T follicular helper cell (primary cell): ENCODE results near the gene ZNF439.
"Not testable (repeated sequence)": the region's sequence is repeated elsewhere in the genome, so short reads cannot be mapped to it uniquely, and the experiment has no call there.

ENCODE experiments used
- DNase-seq: peaks from one replicate; pipeline ENCODE4 v3.0.0-alpha.2; 2020; ENCODE audit warnings: low read depth
- total RNA-seq, 2 experiments: gene quantifications; one replicate each; lab custom pipeline; 2026; lab: John Stamatoyannopoulos, UW

ZNF439 gene
- total RNA-seq: 4.3 to 13.4 reads per million in 2 experiments

- peak; percentile 84 for DNase-seq
Measured at GRCh38 chr19:11848594-11849469, at the start of gene ZNF439. Gene ZNF439 (plus strand): TSS chr19:11848726. CDS start chr19:11848868, 142 bp downstream.

- DNase-seq: no peak
Measured at GRCh38 chr19:11806354-11807098, 42.0 kb upstream of the ZNF439 start.

- no peak for DNase-seq
Measured at GRCh38 chr19:11807099-11807380, 41.5 kb upstream of the ZNF439 start.

- no peak for DNase-seq
Measured at GRCh38 chr19:11813703-11814028, 34.9 kb upstream of the ZNF439 start.

GRCh38 chr19:11814029-11814699, 34.4 kb upstream of the ZNF439 start, which contains the start of gene ZNF440:
Gene ZNF440 (plus strand): TSS chr19:11814273. CDS start chr19:11814448, 175 bp downstream.
- peak; percentile 66 for DNase-seq

- DNase-seq: no peak
Measured at GRCh38 chr19:11814700-11815035, 33.9 kb upstream of the ZNF439 start.

GRCh38 chr19:11821474-11822109, 26.9 kb upstream of the ZNF439 start:
- DNase-seq: no peak

- DNase-seq: not testable (repeated sequence)
Measured at GRCh38 chr19:11828957-11829876, 19.3 kb upstream of the ZNF439 start.

- no peak for DNase-seq
Measured at GRCh38 chr19:11832253-11832912, 16.1 kb upstream of the ZNF439 start.

- no peak for DNase-seq
Measured at GRCh38 chr19:11833541-11833940, 15.0 kb upstream of the ZNF439 start.

GRCh38 chr19:11835626-11836066, 12.9 kb upstream of the ZNF439 start:
- DNase-seq: not testable (repeated sequence)

- no peak for DNase-seq
Measured at GRCh38 chr19:11843722-11844121, 4.8 kb upstream of the ZNF439 start.

- DNase-seq: not testable (repeated sequence)
Measured at GRCh38 chr19:11847615-11848014, 911 bp upstream of the ZNF439 start.

GRCh38 chr19:11848200-11848593, 329 bp upstream of the ZNF439 start:
- no peak for DNase-seq

GRCh38 chr19:11850289-11850688, 1.8 kb downstream of the ZNF439 start:
- not testable (repeated sequence) for DNase-seq

GRCh38 chr19:11853358-11853757, 4.8 kb downstream of the ZNF439 start:
- no peak for DNase-seq

GRCh38 chr19:11856596-11857250, 8.2 kb downstream of the ZNF439 start:
- no peak for DNase-seq

- no peak for DNase-seq
Measured at GRCh38 chr19:11860721-11861120, 12.2 kb downstream of the ZNF439 start.

- no peak for DNase-seq
Measured at GRCh38 chr19:11861301-11861700, 12.8 kb downstream of the ZNF439 start.

- DNase-seq: not testable (repeated sequence)
Measured at GRCh38 chr19:11867766-11868165, 19.2 kb downstream of the ZNF439 start.
